Stimulated activated CD4-positive, alpha-beta T cell treated with anti-CD3 and anti-CD28 coated beads, Interleukin-4, amount 100 ng/mL, for 48 hours (primary cell): ENCODE measurements around the gene RAB11B.
"Not testable (repeated sequence)": the region's sequence is repeated elsewhere in the genome, so short reads cannot be mapped to it uniquely, and the experiment has no call there.

ENCODE experiments used
- DNase-seq, 2 donors: peaks; one replicate each; pipeline ENCODE4 v3.0.0-alpha.2; 2020; ENCODE audit warnings: low read depth in 2 of 2

The RAB11B gene

GRCh38 chr19:8393871-8394250, 3.7 kb downstream of the RAB11B start:
- DNase-seq, result no peak

- DNase-seq, result no peak
These were observed 5.5 kb downstream of the RAB11B start for GRCh38 chr19:8395621-8396082.

- DNase-seq, result no peak
These were observed 6.0 kb downstream of the RAB11B start for GRCh38 chr19:8396185-8396562.

GRCh38 chr19:8396563-8397203, 6.5 kb downstream of the RAB11B start:
- DNase-seq, result peak; percentile 60 to 67

- DNase-seq, result no peak
These were observed 7.1 kb downstream of the RAB11B start for GRCh38 chr19:8397271-8397670.

- no peak for DNase-seq
These were observed 7.7 kb downstream of the RAB11B start for GRCh38 chr19:8397746-8398310.

GRCh38 chr19:8398311-8398771, 8.2 kb downstream of the RAB11B start:
- DNase-seq, result no peak

GRCh38 chr19:8399681-8400188, 9.6 kb downstream of the RAB11B start:
- DNase-seq, result no peak

GRCh38 chr19:8401981-8402411, 11.8 kb downstream of the RAB11B start:
- no peak for DNase-seq

GRCh38 chr19:8403098-8403819, 13.1 kb downstream of the RAB11B start:
- no peak for DNase-seq

GRCh38 chr19:8403820-8404109, 13.6 kb downstream of the RAB11B start:
- DNase-seq, result no peak

GRCh38 chr19:8404391-8405151, 14.4 kb downstream of the RAB11B start:
- DNase-seq, result no peak

- not testable (repeated sequence) for DNase-seq
These were observed 20.6 kb downstream of the RAB11B start for GRCh38 chr19:8410718-8411117.

- DNase-seq, result peak; percentile 93
These were observed 22.8 kb downstream of the RAB11B start, which contains the start of gene MARCHF2 for GRCh38 chr19:8412783-8413628. Gene MARCHF2 (plus strand): TSS chr19:8413305. CDS start chr19:8421841, 8,536 bp downstream.

- DNase-seq, result no peak
These were observed 23.5 kb downstream of the RAB11B start for GRCh38 chr19:8413629-8413995.

GRCh38 chr19:8416796-8417195, 26.6 kb downstream of the RAB11B start:
- DNase-seq, result no peak

GRCh38 chr19:8421484-8422461, 31.6 kb downstream of the RAB11B start:
- no peak for DNase-seq

GRCh38 chr19:8423817-8424223, 33.7 kb downstream of the RAB11B start:
- DNase-seq, result no peak

GRCh38 chr19:8425331-8425730, 35.2 kb downstream of the RAB11B start:
- DNase-seq, result not testable (repeated sequence)

- DNase-seq, result no peak
These were observed 36.1 kb downstream of the RAB11B start for GRCh38 chr19:8426283-8426682.
